Activated T-cell treated with anti-CD3 and anti-CD28 coated beads, Interleukin-2, amount 50 U/mL, for 4 hours (primary cell): ENCODE measurements around the gene ASB5. TPM values are rescaled to one million over a fixed set of nuclear protein-coding genes. Genes with fewer than 3 reads are reported as not detected.
"Not testable (repeated sequence)": the region's sequence is repeated elsewhere in the genome, so short reads cannot be mapped to it uniquely, and the experiment has no call there.

Experiments
- ATAC-seq, 2 donors: fragments of 200-7000 bp; cut with Tn5 transposase; one replicate each; pipeline ENCODE4 v1.10.0; 2021
- DNase-seq: peaks from one replicate; pipeline ENCODE4 v3.0.0-alpha.2; 2020
- H3K27me3 Mint-ChIP-seq: one replicate; pipeline ENCODE4 v1.8.0; 2021; ENCODE audit warnings: low read depth, mixed read lengths
- H3K36me3 Mint-ChIP-seq: one replicate; pipeline ENCODE4 v1.8.0; 2022; ENCODE audit warnings: mixed read lengths; ENCODE audit not compliant: insufficient read depth
- H3K4me1 Mint-ChIP-seq: one replicate; pipeline ENCODE4 v1.8.0; 2021; ENCODE audit warnings: low read depth, mixed read lengths
- H3K4me3 Mint-ChIP-seq: one replicate; pipeline ENCODE4 v1.8.0; 2021; ENCODE audit warnings: mild to moderate bottlenecking, moderate library complexity, mixed read lengths
- H3K9me3 Mint-ChIP-seq: one replicate; pipeline ENCODE4 v1.8.0; 2021; ENCODE audit warnings: mixed read lengths
- total RNA-seq, 3 donors: library from RNA; stranded (reverse); gene quantifications; one replicate each; pipeline ENCODE4 v1.2.1, GENCODE V29; 2021

The ASB5 gene
- not detected for total RNA-seq

GRCh38 chr4:176268963-176269362, at the start of gene ASB5:
TSS of gene ASB5 (minus strand) at chr4:176269222. CDS start at chr4:176269108, 114 bp downstream.
- H3K36me3 Mint-ChIP-seq = no peaks in the 10 kb centered on the region
- ATAC-seq (no peak), DNase-seq (no peak)
- no peak within 1 kb of the TSS for H3K4me3 Mint-ChIP-seq
- no peaks in the 10 kb centered on the region for H3K4me1 Mint-ChIP-seq
- H3K9me3 Mint-ChIP-seq = no peaks in the 10 kb centered on the region
- peaks cover 2% of the 10 kb centered on the region for H3K27me3 Mint-ChIP-seq

GRCh38 chr4:176313596-176314336, 44.7 kb upstream of the ASB5 start:
- no peak for ATAC-seq
- no peak for DNase-seq
- no peak overlapping the region for H3K4me3 Mint-ChIP-seq
- H3K27me3 Mint-ChIP-seq = no peaks in the 10 kb centered on the region
- no peaks in the 10 kb centered on the region for H3K9me3 Mint-ChIP-seq
- H3K4me1 Mint-ChIP-seq = peaks cover 5% of the 10 kb centered on the region
- no peaks in the 10 kb centered on the region for H3K36me3 Mint-ChIP-seq

GRCh38 chr4:176309772-176310171, 40.8 kb upstream of the ASB5 start:
- Mint-ChIP-seq H3K27me3 (peaks cover 24% of the 10 kb centered on the region), H3K4me3 (no peak overlapping the region), H3K36me3 (no peaks in the 10 kb centered on the region), H3K4me1 (no peaks in the 10 kb centered on the region), H3K9me3 (no peaks in the 10 kb centered on the region)
- no peak for ATAC-seq
- no peak for DNase-seq

DNA sequence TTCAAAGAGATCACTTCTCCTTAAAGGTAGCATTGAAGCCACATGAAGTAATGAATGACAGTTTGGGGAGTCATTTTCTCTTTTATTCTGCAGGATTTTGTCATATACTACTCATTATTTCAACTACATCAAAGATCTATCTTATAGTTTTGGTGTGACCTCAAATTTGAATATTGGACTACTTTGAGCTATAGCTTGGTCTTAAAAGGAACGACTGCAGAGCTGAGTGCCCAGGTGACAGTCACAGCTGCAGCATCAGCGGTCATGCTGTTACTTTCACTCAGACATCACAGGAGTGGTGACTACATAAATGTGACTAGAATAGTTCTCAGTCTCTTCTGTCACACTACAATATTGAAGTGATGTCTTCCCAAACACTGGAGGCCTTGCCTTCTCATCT, 40.0 kb upstream of the ASB5 start:
- Mint-ChIP-seq H3K4me3 (no peak overlapping the region), H3K9me3 (no peaks in the 10 kb centered on the region), H3K4me1 (no peaks in the 10 kb centered on the region), H3K36me3 (no peaks in the 10 kb centered on the region), H3K27me3 (peaks cover 29% of the 10 kb centered on the region)
- peak; percentile 52 to 65 for ATAC-seq
- DNase-seq = no peak

GRCh38 chr4:176308441-176308840, 39.4 kb upstream of the ASB5 start:
- Mint-ChIP-seq H3K4me1 (no peaks in the 10 kb centered on the region), H3K27me3 (peaks cover 33% of the 10 kb centered on the region), H3K4me3 (no peak overlapping the region), H3K36me3 (no peaks in the 10 kb centered on the region), H3K9me3 (no peaks in the 10 kb centered on the region)
- ATAC-seq (no peak), DNase-seq (no peak)

DNA sequence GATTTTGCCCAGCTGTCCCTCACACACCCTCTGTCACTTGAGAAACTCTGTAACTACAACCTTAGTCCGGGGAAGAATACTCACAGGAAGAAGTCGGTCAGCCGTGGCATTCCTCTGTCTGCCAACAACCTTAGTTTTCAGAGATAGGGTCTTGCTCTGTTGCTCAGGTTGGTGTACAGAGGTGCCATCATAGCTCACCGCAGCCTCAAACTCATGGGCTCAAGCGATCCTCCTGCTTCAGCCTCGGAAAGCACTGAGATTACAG, 38.6 kb upstream of the ASB5 start:
- no peak for DNase-seq

DNA sequence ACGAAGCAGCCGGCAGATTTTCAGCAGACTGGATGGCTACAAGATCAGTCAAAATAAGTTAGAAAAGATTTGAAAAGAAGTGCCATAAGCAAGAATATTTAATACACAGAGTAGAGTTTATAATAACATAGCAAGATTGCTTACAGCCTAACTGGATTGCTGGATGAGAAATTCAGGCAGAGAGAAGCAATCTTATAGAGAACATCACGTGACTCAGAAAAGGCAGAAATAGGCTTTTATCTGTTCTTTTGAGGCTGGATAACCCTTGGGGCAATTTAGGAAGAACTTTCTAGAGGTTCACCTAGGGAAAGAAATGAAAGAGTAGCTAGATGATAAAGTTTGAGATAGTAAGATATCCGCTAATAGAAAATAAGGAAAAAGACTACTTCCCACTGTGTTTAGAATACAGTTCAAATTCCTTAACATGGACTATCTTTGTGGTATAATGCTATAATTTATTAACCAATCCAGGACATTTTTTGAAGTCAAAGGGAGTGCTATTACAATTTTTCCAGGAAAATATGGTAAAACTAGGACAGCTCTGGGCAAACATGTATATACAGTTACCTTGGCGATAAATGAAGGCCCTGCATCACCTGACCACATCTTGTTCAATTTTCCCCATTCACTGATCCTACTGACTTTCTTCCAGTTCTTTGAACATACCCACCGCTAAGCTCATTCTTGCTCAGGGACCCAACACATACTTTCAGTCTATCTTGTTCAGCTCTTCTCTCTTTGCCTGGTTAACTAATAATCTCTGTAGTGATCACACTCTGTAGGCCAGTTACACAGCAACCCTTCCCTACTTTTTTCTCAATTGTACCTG, 38.0 kb upstream of the ASB5 start:
- no peak overlapping the region for H3K4me3 Mint-ChIP-seq
- H3K27me3 Mint-ChIP-seq = peaks cover 36% of the 10 kb centered on the region
- no peaks in the 10 kb centered on the region for H3K36me3 Mint-ChIP-seq
- ATAC-seq = no peak
- no peaks in the 10 kb centered on the region for H3K9me3 Mint-ChIP-seq
- DNase-seq = no peak
- no peaks in the 10 kb centered on the region for H3K4me1 Mint-ChIP-seq

More for the DNA sequence above, 38.6 kb upstream of the ASB5 start:
- H3K9me3 Mint-ChIP-seq = no peaks in the 10 kb centered on the region
- peaks cover 36% of the 10 kb centered on the region for H3K27me3 Mint-ChIP-seq
- H3K4me3 Mint-ChIP-seq = no peak overlapping the region
- no peak for ATAC-seq
- H3K4me1 Mint-ChIP-seq = no peaks in the 10 kb centered on the region
- no peaks in the 10 kb centered on the region for H3K36me3 Mint-ChIP-seq

DNA sequence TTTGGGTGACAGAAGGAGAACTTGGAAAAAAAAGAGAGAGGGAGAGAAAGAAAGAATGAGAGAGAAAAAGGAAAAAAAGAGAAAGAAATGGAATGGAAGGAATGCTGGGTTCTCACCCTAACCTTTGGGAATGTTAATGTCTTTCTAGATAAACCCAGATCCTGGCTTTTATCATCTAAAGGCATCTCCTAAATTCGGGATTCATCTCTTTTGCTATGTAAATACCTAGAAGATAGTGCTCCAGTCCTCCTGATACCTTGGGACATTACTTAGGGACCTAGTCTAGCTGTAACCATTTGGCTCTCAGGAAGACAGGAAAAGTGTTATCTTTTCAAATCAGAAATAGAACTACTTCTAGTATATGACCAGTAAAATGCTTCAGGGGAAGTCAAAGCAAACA, 34.9 kb upstream of the ASB5 start:
- Mint-ChIP-seq H3K27me3 (peaks cover 36% of the 10 kb centered on the region), H3K36me3 (no peaks in the 10 kb centered on the region), H3K4me1 (no peaks in the 10 kb centered on the region), H3K4me3 (no peak overlapping the region), H3K9me3 (no peaks in the 10 kb centered on the region)
- ATAC-seq (no peak), DNase-seq (no peak)

DNA sequence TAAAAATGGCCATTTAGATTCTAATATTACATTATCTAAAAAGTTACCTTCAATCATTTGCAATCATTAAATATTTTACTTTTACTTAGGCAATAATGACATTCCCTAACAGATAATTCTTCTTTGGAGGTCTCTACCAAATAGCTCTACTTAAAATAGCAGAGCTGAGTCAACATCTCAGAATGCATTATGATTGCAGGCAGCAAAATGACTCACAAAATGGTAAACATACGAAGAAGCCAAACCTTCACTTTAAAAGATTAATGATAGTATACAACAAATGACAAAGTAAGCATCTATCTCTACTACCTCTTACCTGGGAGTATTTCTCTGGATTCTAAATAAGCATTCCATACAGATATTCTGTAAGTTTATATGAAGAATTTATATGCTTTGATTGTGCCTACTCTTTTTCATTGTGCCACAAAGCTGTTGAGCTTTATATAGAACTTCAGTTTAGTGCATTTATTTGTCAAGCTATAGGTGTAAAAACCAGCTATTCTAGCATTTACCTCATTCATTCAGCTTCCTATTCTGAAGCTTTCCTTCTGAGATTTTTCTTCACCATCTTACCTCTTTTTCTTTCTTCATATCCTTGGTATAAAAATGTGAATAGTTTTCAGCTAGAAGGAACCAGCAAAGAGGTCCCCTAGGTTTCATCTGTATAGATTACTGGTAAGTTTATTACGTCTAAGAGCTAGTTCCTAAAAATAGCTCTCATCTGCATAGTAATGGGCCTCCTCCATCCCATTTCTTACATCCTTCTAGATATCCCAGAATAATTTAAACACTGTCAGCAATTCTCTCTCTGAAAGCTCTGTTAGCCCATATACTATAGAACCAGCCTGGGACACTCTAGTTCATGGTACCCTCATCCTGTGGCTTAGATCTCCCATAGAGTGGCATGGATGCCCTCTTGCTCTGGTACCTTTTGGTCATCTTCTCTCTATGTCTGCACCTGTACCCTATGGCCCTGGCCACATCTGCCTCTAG, 33.6 kb upstream of the ASB5 start:
- Mint-ChIP-seq H3K27me3 (peaks cover 31% of the 10 kb centered on the region), H3K9me3 (no peaks in the 10 kb centered on the region), H3K4me1 (no peaks in the 10 kb centered on the region), H3K4me3 (no peak overlapping the region), H3K36me3 (no peaks in the 10 kb centered on the region)
- DNase-seq = no peak
- no peak for ATAC-seq

GRCh38 chr4:176300565-176300964, 31.5 kb upstream of the ASB5 start:
- Mint-ChIP-seq H3K9me3 (no peaks in the 10 kb centered on the region), H3K4me3 (no peak overlapping the region), H3K27me3 (peaks cover 18% of the 10 kb centered on the region), H3K4me1 (no peaks in the 10 kb centered on the region), H3K36me3 (no peaks in the 10 kb centered on the region)
- no peak for ATAC-seq
- DNase-seq = no peak

DNA sequence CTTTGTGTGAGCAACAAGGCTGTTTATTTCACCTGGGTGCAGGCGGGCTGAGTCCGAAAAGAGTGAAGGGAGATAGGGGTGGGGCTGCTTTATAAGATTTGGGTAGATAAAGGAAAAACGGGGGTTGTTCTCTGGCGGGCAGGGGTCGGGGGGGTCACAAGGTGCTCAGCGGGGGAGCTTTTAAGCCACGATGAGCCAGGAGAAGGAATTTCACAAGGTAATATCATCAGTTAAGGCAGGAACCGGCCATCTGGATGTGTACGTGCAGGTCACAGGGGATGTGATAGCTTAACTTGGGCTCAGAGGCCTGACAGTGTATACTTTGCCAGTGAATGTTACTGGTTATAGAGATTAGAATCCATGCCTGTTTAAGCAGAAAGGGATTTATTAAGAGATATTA, 31.0 kb upstream of the ASB5 start:
- peaks cover 15% of the 10 kb centered on the region for H3K27me3 Mint-ChIP-seq
- no peaks in the 10 kb centered on the region for H3K4me1 Mint-ChIP-seq
- ATAC-seq (no peak), DNase-seq (no peak)
- no peaks in the 10 kb centered on the region for H3K36me3 Mint-ChIP-seq
- no peak overlapping the region for H3K4me3 Mint-ChIP-seq
- no peaks in the 10 kb centered on the region for H3K9me3 Mint-ChIP-seq

DNA sequence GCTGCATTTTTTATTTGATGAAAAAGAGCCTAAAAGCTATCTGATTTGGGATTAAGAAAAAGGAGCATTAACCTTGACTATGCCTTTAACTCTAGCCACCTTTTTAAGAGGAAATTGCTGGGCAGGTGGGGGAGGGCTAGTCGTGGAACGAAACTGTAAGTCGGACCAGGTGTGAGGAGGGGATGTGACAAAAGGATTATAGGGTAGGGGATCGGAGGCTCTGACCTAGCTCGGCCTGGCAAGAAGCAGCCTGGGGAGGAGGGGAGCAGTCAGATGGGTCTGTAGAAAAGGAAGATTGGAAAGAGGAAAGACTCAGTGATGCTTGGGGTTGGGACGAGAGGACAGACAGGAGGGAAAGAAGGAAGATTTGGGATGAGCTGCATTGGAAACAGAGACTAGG, 29.6 kb upstream of the ASB5 start:
- DNase-seq (no peak), ATAC-seq (no peak)
- Mint-ChIP-seq H3K27me3 (peaks cover 4% of the 10 kb centered on the region), H3K36me3 (no peaks in the 10 kb centered on the region), H3K4me3 (no peak overlapping the region), H3K9me3 (no peaks in the 10 kb centered on the region), H3K4me1 (no peaks in the 10 kb centered on the region)

- not testable (repeated sequence) for H3K9me3 Mint-ChIP-seq, DNase-seq, H3K4me1 Mint-ChIP-seq, ATAC-seq, H3K36me3 Mint-ChIP-seq, H3K27me3 Mint-ChIP-seq, H3K4me3 Mint-ChIP-seq
Measured at GRCh38 chr4:176295907-176296306, 26.9 kb upstream of the ASB5 start.

DNA sequence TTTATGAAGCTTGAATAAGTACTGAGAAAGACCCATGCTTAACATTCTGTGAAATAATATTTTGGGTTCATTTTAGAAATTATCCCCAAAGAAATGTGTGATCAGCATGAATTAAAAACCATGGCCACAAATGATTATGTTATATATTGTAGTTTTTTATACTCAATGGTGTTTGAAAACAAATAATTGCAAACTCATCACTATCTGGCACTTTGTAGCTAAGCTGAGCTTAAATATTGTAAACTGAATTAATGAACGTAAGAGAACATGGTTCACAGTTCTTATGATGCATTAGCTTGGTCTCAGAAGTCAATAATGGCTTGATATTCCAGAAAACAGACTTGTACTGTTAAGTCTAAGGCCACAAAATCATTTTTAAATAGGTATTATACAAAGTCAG, 24.6 kb upstream of the ASB5 start:
- Mint-ChIP-seq H3K27me3 (no peaks in the 10 kb centered on the region), H3K4me1 (no peaks in the 10 kb centered on the region), H3K4me3 (no peak overlapping the region), H3K36me3 (no peaks in the 10 kb centered on the region), H3K9me3 (no peaks in the 10 kb centered on the region)
- ATAC-seq = no peak
- DNase-seq = no peak
